ENCODE results near the gene FAM135A.
"Not testable (repeated sequence)": the region's sequence is repeated elsewhere in the genome, so short reads cannot be mapped to it uniquely, and the experiment has no call there.

DNA sequence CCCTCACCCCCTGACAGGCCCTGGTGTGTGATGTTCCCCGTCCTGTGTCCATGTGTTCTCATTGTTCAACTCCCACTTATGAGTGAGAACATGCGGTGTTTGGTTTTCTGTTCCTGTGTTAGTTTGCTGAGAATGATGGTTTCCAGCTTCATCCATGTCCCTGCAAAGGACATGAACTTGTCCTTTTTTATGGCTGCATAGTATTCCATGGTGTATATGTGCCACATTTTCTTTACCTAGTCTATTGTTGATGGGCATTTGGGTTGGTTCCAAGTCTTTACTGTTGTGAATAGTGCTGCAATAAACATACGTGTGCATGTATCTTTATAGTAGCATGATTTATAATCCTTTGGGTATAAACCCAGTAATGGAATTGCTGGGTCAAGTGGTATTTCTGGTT is 82.5 kb downstream of the FAM135A start:
- TF ChIP-seq, protein P1, sequence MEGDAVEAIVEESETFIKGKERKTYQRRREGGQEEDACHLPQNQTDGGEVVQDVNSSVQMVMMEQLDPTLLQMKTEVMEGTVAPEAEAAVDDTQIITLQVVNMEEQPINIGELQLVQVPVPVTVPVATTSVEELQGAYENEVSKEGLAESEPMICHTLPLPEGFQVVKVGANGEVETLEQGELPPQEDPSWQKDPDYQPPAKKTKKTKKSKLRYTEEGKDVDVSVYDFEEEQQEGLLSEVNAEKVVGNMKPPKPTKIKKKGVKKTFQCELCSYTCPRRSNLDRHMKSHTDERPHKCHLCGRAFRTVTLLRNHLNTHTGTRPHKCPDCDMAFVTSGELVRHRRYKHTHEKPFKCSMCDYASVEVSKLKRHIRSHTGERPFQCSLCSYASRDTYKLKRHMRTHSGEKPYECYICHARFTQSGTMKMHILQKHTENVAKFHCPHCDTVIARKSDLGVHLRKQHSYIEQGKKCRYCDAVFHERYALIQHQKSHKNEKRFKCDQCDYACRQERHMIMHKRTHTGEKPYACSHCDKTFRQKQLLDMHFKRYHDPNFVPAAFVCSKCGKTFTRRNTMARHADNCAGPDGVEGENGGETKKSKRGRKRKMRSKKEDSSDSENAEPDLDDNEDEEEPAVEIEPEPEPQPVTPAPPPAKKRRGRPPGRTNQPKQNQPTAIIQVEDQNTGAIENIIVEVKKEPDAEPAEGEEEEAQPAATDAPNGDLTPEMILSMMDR (IDR thresholded peaks at IDR 0.05): not testable (repeated sequence)
- TF ChIP-seq POLR2A (IDR thresholded peaks at IDR 0.05): not testable (repeated sequence)
